ENCODE measurements around the gene MYLK. TPM values are rescaled to one million over a fixed set of nuclear protein-coding genes. Genes with fewer than 3 reads are reported as not detected.

MYLK gene
- total and polyA plus RNA-seq, 2 donors (not counting 1 experiment from before 2014, with no cell fraction given) = 0.51 TPM; not detected in 1

DNA sequence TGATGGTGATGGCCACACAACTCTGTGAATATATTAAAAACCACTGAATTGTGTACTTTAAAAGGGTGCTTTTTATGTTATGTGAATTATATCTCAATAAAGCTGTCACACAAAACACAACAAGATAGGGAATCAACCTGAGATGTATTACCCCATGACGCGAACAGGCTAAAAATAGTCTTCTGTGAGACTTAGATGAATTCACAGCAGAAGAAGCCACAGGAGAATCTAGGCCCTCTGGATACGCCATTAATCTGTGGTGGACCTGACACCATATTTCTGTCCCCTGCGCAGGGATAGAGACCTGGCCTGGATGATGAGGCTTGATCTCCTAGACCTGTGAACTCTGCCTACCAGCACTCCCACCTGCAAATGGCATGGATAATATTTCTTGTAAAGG is 153.3 kb downstream of the MYLK start:
- H3K27ac ChIP-seq (ENCODE audit: low read length in 2 of 2) = no peak overlapping the region
- Mint-ChIP-seq H3K4me3 (no peak overlapping the region), H3K27me3 (peaks cover 19% of the 10 kb centered on the region), H3K27ac (no peak overlapping the region), H3K4me1 (no peaks in the 10 kb centered on the region), H3K9me3 (ENCODE audit: insufficient read depth) (no peaks in the 10 kb centered on the region)
- intact Hi-C loops (cut with micrococcal nuclease) = no loop called here
- CTCF ChIA-PET = no interaction called here
- no CpG with 5 or more reads among the region's 4 CpGs for WGBS (ENCODE audit: insufficient coverage)
- H3K79me2 ChIP-seq (ENCODE audit: control insufficient read depth, insufficient read depth, low read length) = no peaks in the 10 kb centered on the region
- no peaks in the 10 kb centered on the region for H3K4me1 ChIP-seq (ENCODE audit: control insufficient read depth in 2 of 2, insufficient read depth in 2 of 2, low read length in 2 of 2)
- H3K9ac ChIP-seq (ENCODE audit: low read length) = no peak overlapping the region
- H3K36me3 ChIP-seq (replicated peaks in 1 of 2; ENCODE audit: control extremely low read depth in 1 of 2, control insufficient read depth in 1 of 2, extremely low read depth in 1 of 2, insufficient read depth in 2 of 2, low read length in 1 of 2) = no peaks in the 10 kb centered on the region
- H2AFZ ChIP-seq (ENCODE audit: insufficient read depth, low read depth, low read length, poor library complexity, severe bottlenecking) = no peak overlapping the region
- POLR2A ChIA-PET = no interaction called here
- no peaks in the 10 kb centered on the region for H4K20me1 ChIP-seq (ENCODE audit: control insufficient read depth, insufficient read depth, low read length, poor library complexity, severe bottlenecking)
- no peak overlapping the region for H3K4me3 ChIP-seq (ENCODE audit: control extremely low read depth in 1 of 5, extremely low read depth in 1 of 5, insufficient read depth in 1 of 5, low read depth in 2 of 5, low read length in 4 of 5)
- ATAC-seq (ENCODE audit: low read depth) = no peak
- DNase-seq = no peak
- H3K9me3 ChIP-seq (ENCODE audit: control extremely low read depth in 1 of 3, control insufficient read depth in 2 of 3, insufficient read depth in 1 of 3, low read length in 2 of 3) = no peaks in the 10 kb centered on the region
- H3K27me3 ChIP-seq (replicated peaks in 1 of 4; ENCODE audit: control extremely low read depth in 1 of 4, control insufficient read depth in 3 of 4, insufficient read depth in 4 of 4, low read length in 3 of 4) = peaks cover 0 to 5% (median 0%) of the 10 kb centered on the region in 4 experiments
- no peak overlapping the region for H3K4me2 ChIP-seq (replicated peaks; ENCODE audit: low read depth, low read length, poor library complexity, severe bottlenecking)
- no peak for TF ChIP-seq EZH2 (IDR thresholded peaks at IDR 0.05; ENCODE audit: borderline replicate concordance, insufficient read depth, low read depth, low read length, poor library complexity, severe bottlenecking)
- TF ChIP-seq, protein P1, sequence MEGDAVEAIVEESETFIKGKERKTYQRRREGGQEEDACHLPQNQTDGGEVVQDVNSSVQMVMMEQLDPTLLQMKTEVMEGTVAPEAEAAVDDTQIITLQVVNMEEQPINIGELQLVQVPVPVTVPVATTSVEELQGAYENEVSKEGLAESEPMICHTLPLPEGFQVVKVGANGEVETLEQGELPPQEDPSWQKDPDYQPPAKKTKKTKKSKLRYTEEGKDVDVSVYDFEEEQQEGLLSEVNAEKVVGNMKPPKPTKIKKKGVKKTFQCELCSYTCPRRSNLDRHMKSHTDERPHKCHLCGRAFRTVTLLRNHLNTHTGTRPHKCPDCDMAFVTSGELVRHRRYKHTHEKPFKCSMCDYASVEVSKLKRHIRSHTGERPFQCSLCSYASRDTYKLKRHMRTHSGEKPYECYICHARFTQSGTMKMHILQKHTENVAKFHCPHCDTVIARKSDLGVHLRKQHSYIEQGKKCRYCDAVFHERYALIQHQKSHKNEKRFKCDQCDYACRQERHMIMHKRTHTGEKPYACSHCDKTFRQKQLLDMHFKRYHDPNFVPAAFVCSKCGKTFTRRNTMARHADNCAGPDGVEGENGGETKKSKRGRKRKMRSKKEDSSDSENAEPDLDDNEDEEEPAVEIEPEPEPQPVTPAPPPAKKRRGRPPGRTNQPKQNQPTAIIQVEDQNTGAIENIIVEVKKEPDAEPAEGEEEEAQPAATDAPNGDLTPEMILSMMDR (IDR thresholded peaks at IDR 0.05) = no peak

DNA sequence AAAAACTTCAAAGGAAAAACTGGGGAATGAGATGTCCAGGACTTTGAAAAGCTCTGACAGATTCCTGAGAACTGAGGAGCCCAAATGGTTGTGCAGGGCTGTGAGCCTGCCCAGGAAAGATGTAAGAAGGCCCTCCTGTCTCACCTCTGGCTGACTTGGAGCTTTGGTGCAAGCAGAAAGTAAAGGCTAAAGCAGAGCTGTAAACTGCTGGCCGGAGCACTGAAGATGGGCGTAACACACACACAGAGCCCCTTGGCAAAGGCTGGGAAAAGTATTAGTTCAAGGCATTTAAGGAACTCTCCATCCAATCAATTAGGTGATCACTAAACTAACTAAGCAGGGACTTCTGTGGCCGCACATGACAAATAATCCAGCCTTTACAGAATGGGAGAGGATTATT is 155.1 kb downstream of the MYLK start:
- no peaks in the 10 kb centered on the region for H3K4me1 Mint-ChIP-seq
- Histone ChIP-seq H3K27me3 (replicated peaks in 1 of 4; ENCODE audit: control extremely low read depth in 1 of 4, control insufficient read depth in 3 of 4, insufficient read depth in 4 of 4, low read length in 3 of 4) (peaks cover 0 to 5% (median 0%) of the 10 kb centered on the region in 4 experiments), H3K4me1 (ENCODE audit: control insufficient read depth in 2 of 2, insufficient read depth in 2 of 2, low read length in 2 of 2) (no peaks in the 10 kb centered on the region), H3K4me2 (replicated peaks; ENCODE audit: low read depth, low read length, poor library complexity, severe bottlenecking) (no peak overlapping the region), H3K79me2 (ENCODE audit: control insufficient read depth, insufficient read depth, low read length) (no peaks in the 10 kb centered on the region), H3K36me3 (replicated peaks in 1 of 2; ENCODE audit: control extremely low read depth in 1 of 2, control insufficient read depth in 1 of 2, extremely low read depth in 1 of 2, insufficient read depth in 2 of 2, low read length in 1 of 2) (no peaks in the 10 kb centered on the region), H4K20me1 (ENCODE audit: control insufficient read depth, insufficient read depth, low read length, poor library complexity, severe bottlenecking) (no peaks in the 10 kb centered on the region), H3K9ac (ENCODE audit: low read length) (no peak overlapping the region), H3K9me3 (ENCODE audit: control extremely low read depth in 1 of 3, control insufficient read depth in 2 of 3, insufficient read depth in 1 of 3, low read length in 2 of 3) (no peaks in the 10 kb centered on the region), H2AFZ (ENCODE audit: insufficient read depth, low read depth, low read length, poor library complexity, severe bottlenecking) (no peak overlapping the region), H3K27ac (ENCODE audit: low read length in 2 of 2) (no peak overlapping the region), H3K4me3 (ENCODE audit: control extremely low read depth in 1 of 5, extremely low read depth in 1 of 5, insufficient read depth in 1 of 5, low read depth in 2 of 5, low read length in 4 of 5) (no peak overlapping the region)
- no CpG with 5 or more reads among the region's 3 CpGs for WGBS (ENCODE audit: insufficient coverage)
- no peak for ATAC-seq (ENCODE audit: low read depth)
- TF ChIP-seq, protein P1 (IDR thresholded peaks at IDR 0.05) = no peak
- no peak for TF ChIP-seq EZH2 (IDR thresholded peaks at IDR 0.05; ENCODE audit: borderline replicate concordance, insufficient read depth, low read depth, low read length, poor library complexity, severe bottlenecking)
- H3K27ac Mint-ChIP-seq = no peak overlapping the region
- no peaks in the 10 kb centered on the region for H3K9me3 Mint-ChIP-seq (ENCODE audit: insufficient read depth)
- intact Hi-C loops (cut with micrococcal nuclease) = no loop called here
- no peak overlapping the region for H3K4me3 Mint-ChIP-seq
- peaks cover 15% of the 10 kb centered on the region for H3K27me3 Mint-ChIP-seq
- DNase-seq = no peak
- ChIA-PET POLR2A (no interaction called here), CTCF (no interaction called here)

Measured in B cell (primary cell).